Measurements from ENCODE around the gene MDH2.
"Not testable (repeated sequence)": the region's sequence is repeated elsewhere in the genome, so short reads cannot be mapped to it uniquely, and the experiment has no call there.

Gene MDH2

GRCh38 chr7:76047305-76047810, 548 bp upstream of the MDH2 start:
- no peak for DNase-seq (ENCODE audit: low read depth in 2 of 2, low spot score in 1 of 2)

- DNase-seq (ENCODE audit: low read depth in 2 of 2, low spot score in 1 of 2): no peak
Measured at GRCh38 chr7:76048668-76048988, 722 bp downstream of the MDH2 start.

GRCh38 chr7:76049295-76049694, 1.4 kb downstream of the MDH2 start:
- no peak for DNase-seq (ENCODE audit: low read depth in 2 of 2, low spot score in 1 of 2)

- DNase-seq (ENCODE audit: low read depth in 2 of 2, low spot score in 1 of 2): no peak
Measured at GRCh38 chr7:76050545-76050944, 2.6 kb downstream of the MDH2 start.

- DNase-seq (ENCODE audit: low read depth in 2 of 2, low spot score in 1 of 2): no peak
Measured at GRCh38 chr7:76051840-76052239, 3.9 kb downstream of the MDH2 start.

DNA sequence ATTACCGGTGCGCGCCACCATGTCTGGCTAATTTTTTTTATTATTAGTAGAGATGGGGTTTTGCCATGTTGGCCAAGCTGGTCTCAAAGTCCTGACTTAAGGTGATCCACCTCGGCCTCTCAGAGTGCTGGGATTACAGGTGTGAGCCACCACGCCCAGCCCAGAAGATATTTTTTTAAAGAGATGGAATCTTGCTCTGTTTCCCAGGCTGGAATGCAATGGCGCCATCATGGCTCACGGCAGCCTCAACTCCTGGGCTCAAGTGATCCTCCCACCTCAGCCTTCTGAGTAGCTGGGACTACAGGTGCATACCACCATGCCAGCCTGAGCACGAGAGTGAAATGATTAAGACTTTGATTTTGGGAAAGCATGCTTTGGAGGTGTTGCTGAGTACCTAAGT, 4.8 kb downstream of the MDH2 start:
- not testable (repeated sequence) for DNase-seq (ENCODE audit: low read depth in 2 of 2, low spot score in 1 of 2)

- no peak for DNase-seq (ENCODE audit: low read depth in 2 of 2, low spot score in 1 of 2)
Measured at GRCh38 chr7:76053461-76053860, 5.6 kb downstream of the MDH2 start.

DNA sequence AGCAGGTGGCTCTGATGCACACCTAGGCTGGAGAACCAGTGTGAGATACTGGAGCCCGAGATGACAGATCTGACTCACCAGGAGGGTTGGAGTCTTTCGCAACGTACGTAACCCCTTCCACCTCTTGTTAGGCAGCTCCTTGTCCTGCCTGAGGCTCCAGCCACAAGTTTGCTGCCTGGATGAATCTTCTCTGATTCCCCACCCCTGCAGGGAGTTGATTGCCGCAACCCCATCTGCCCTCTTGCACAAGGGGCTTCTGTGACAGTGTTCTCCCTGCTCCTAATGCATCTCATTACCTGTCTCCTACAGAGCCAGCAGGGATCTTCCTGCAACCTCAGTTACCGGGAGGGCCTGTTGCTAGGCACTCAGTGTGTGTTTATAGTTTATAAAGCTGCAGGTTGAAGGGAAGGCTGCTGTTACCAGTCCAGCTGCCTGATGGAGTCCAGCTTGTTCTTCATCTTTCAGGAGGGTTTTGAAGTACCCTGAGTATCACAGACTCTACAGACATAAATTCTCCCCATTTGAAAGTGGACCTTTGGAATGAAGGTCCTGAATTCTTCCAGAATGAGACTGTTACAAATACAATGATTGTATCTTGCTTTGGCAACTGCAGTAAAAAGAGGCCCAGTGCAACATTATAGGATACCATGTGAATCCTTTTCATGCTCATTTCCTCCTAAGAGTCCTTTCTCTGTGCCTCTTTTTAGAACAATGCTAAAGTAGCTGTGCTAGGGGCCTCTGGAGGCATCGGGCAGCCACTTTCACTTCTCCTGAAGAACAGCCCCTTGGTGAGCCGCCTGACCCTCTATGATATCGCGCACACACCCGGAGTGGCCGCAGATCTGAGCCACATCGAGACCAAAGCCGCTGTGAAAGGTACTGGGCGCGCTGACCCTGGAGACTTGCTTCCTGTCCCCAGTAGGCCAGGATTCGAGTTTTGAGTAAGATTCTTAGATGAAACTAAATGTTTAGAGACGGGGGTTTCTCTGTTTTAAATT, 6.5 kb downstream of the MDH2 start:
- DNase-seq (ENCODE audit: low read depth in 2 of 2, low spot score in 1 of 2): no peak

- DNase-seq (ENCODE audit: low read depth in 2 of 2, low spot score in 1 of 2): no peak
Measured at GRCh38 chr7:76056241-76056640, 8.3 kb downstream of the MDH2 start.

- no peak for DNase-seq (ENCODE audit: low read depth in 2 of 2, low spot score in 1 of 2)
Measured at GRCh38 chr7:76057103-76057812, 9.4 kb downstream of the MDH2 start.

DNA sequence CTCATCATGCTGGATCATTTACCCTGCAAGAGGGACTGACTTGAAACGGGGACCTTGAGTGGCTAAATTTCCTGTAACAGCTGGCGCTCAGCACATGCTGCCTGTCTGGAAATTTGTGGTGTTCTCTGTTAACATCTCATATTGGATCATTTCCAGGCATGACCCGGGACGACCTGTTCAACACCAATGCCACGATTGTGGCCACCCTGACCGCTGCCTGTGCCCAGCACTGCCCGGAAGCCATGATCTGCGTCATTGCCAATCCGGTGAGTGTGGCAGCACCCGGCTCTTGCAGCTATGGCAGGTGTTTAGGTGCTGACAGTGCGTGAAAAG, 9.9 kb downstream of the MDH2 start:
- no peak for DNase-seq (ENCODE audit: low read depth in 2 of 2, low spot score in 1 of 2)

DNA sequence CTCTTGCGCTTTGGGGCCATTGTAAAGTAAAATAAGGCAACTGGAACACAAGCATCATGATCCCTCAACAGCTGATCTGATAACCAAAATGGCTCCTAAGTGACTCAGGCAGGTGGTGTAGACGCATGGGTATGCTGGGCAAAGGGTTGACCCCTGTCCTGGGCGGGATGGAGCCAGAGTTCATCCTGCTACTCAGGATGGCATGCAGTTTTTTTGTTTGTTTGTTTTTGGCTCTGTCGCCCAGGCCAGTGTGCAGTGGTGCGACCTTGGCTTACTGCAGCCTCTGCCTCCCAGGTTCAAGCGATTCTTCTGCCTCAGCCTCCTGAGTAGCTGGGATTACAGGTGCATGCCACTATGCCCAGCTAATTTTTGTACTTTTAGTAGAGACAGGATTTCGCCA, 10.8 kb downstream of the MDH2 start:
- DNase-seq (ENCODE audit: low read depth in 2 of 2, low spot score in 1 of 2): not testable (repeated sequence)

- no peak for DNase-seq (ENCODE audit: low read depth in 2 of 2, low spot score in 1 of 2)
Measured at GRCh38 chr7:76060842-76061241, 12.9 kb downstream of the MDH2 start.

GRCh38 chr7:76062254-76062653, 14.3 kb downstream of the MDH2 start:
- DNase-seq (ENCODE audit: low read depth in 2 of 2, low spot score in 1 of 2): no peak

GRCh38 chr7:76063114-76063513, 15.2 kb downstream of the MDH2 start:
- no peak for DNase-seq (ENCODE audit: low read depth in 2 of 2, low spot score in 1 of 2)

DNA sequence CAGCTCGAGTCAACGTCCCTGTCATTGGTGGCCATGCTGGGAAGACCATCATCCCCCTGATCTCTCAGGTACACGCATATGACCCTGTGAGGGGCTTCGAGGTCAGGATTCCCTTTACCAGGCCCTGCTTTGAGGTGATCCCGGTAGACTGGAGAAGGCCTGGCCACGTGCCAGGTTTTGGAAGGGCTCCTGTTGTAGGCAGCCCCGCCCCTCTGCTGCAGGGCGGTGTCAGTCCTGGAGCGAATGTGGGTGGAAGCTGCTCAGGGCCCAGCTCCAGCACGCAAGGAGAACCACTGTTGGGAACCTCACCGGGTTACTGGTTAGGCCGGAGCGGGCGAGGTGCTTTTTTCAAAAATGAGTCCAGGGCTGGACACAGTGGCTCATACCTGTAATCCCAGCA, 15.6 kb downstream of the MDH2 start:
- no peak for DNase-seq (ENCODE audit: low read depth in 2 of 2, low spot score in 1 of 2)

DNA sequence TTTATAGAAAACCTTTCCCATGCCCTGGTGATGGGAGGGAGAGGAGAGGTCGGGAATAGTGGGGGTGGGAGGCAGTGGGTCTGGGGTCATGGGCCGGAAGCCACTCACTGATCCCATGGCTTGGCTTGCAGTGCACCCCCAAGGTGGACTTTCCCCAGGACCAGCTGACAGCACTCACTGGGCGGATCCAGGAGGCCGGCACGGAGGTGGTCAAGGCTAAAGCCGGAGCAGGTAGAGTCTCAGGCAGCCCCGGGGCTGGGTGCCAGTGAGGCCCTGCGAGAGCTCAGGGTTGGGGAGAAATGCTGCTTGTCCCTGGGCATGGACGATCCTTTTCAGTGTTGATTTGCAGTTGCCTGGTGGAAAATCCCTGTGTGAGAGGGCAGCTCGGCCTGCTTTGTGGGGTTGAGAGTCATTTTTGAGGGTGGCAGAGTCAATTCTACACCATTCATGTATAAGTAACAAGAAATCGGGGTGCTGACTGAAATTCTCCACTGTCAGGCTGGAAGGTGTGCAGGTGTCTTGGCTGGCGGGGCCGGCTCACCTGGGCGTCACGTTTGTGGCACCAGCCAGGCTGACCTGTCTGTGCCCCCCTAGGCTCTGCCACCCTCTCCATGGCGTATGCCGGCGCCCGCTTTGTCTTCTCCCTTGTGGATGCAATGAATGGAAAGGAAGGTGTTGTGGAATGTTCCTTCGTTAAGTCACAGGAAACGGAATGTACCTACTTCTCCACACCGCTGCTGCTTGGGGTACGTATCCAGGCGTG, 16.5 kb downstream of the MDH2 start:
- no peak for DNase-seq (ENCODE audit: low read depth in 2 of 2, low spot score in 1 of 2)

DNA sequence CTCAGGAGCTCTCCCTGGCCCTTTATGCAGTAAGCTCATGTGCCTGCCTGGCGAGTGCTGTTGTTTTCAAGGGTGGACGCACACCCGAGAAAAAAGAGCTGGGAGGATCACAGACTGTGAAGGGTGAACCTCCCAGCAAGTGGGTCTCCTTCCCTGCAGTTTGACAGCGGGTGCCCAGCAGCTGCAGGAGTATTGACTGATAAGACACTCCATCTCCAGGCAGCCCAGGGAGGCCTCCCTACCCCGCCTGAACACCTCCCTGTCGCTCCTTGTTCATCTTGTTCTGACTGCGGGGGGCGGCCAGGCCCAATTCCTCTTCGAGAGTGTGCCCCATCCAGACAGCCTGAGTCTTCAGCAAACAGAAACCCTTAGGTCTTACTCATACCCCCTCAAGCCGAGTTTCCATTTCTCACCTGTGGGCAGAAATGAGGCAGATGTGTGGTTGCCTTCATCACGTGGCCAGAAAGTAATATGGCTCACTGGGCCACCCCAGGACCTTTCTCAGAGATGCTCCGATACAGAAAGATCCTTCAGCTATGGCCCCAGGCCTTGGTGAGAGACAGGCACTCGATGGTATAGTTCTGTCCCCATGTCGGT, 17.2 kb downstream of the MDH2 start:
- no peak for DNase-seq (ENCODE audit: low read depth in 2 of 2, low spot score in 1 of 2)

DNA sequence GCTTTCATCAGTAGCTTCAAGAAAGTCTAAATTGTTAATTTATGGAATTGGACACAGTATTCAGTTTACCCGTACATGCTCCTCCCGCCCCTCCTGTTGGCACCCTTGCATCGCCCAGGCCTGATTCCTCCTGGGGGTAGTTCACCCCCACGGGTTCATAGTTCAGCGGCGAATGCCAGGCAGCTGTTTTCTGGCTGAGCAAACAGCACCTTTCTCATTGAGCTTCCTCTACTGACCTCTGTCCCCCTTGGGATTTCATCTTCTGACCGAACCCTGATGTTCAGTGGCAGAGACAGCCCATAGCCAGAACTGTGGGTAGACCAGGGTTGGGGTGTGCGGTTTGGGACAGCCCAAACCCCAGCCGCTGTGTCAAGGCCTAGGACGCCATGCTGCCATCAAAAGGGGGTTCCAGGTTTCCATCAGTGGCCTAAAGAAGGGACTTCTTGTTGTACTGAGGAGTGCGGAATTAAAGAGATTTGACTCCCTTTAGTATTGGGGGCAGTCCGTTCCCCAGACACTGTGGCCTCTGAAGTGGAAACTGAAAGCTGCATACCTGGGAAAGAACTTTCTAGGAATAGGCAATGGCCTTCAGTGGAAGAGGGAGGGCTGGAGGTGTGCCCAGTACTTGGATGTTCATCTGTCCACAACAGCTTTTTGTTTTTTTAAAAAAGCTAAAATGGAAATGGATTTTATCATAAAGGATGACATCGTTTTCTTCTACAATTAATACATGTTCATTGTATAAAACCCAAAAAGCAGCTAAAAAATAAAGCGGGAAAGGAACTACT, 19.0 kb downstream of the MDH2 start:
- DNase-seq (ENCODE audit: low read depth in 2 of 2, low spot score in 1 of 2): no peak

DNA sequence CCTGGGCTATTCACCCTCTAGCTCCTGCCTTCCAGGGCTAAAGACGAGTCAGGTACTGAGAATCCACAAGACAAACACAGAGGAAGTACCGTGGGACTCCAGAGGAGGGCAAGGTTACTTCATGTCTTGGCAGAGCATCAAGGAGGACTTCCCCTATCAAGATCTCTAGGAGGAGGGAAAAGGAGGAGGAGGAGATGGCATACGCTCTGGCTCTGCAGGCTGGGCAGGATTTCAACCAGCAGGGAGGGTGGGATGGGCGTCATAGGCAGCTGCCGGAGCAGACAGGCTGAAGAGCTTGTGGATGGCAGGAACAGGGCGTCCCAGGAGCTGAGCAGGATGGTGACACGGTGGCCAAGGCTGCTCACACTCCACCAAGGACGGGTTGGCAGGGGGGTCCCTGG, 21.3 kb downstream of the MDH2 start:
- no peak for DNase-seq (ENCODE audit: low read depth in 2 of 2, low spot score in 1 of 2)

All from stimulated activated CD8-positive, alpha-beta memory T cell treated with anti-CD3 and anti-CD28 coated beads, Interleukin-4, amount 100 ng/mL, for 4 hours (primary cell).